GM19467 (cell line): Measurements from ENCODE around the gene GBA2.

Experiments used
- ATAC-seq: cut with Tn5 transposase; IDR thresholded peaks from one replicate; pipeline ENCODE4 v1.9.1; 2021; ENCODE audit warnings: mild to moderate bottlenecking, moderate library complexity; ENCODE audit not compliant: unreplicated experiment

GBA2 gene

DNA sequence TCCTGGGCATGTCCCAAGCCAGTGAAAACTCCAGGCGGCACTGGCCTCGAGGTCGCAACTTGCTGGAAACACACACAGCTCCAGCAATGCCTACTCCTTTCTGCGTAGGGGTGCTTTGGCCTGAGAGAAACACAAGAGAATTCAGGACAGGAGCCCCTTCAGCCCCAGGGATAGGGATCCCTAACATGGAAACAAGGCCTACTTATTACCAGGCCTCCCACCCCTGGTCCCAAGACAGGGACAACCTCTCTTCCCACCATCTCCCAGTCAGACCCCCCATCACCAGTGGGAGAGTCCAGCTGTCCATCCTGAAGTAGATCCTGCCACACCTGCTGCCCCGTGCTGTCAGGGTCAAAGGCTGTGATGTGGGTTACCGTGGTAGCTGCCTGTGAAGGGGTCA lies 8.8 kb downstream of the GBA2 start:
- no peak for ATAC-seq

DNA sequence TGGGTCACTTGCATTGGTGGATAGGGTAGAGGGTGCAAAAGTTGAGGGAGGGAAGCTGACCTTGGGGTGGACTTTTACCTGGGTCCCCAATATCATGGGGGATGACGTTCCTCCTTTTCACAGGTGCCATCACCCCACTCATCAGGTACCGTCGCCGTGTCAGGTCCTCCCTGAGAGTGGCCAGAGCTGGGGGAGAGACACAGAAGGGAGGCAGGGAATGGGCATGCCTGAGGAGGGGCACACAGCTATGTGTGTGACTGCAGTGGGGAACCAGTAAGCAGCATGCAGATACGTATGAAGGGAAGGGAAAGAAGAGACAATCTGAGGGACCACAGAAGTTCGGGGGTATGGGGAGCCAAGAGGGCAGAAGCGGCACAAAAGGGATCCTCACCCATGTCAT lies 10.1 kb downstream of the GBA2 start:
- no peak for ATAC-seq

DNA sequence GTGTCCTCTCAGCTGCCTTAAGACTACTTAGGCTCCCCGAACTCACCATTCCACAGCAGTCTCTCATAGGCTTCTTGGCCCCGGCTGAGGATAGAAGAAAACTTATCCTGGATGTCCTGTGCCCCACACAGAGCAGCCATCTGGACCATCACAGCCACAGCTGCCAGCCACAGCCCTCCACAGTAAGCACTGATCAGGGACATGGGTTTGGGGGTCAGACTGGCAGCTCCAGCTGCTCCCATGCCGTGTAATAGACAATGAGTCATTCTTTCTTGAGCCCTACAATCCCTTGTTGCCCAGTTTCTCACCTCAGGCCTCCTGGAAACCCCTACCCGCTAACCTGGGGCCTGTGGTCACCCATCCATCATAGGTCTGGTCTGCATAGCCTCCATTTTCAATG lies 10.8 kb downstream of the GBA2 start:
- no peak for ATAC-seq

DNA sequence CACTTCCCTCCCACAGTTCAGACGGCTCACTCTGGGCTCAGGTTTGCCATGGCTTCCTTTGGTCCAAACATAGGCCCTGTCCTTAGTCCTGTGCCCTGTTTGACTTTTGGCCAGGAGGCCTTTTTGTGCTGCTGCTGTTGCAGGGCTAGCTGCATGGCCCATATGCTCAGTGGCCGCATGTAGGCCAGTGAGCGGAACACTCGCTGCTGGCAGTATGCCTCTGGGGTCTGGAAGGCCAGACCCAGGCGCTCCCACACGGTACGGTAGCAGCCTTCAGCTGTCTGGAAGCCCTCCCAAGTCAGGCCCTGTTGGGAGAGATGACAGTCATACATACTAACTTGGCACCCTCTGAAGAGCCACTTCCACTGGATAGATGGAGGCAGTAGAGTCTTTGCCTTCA lies 11.9 kb downstream of the GBA2 start:
- ATAC-seq: no peak

DNA sequence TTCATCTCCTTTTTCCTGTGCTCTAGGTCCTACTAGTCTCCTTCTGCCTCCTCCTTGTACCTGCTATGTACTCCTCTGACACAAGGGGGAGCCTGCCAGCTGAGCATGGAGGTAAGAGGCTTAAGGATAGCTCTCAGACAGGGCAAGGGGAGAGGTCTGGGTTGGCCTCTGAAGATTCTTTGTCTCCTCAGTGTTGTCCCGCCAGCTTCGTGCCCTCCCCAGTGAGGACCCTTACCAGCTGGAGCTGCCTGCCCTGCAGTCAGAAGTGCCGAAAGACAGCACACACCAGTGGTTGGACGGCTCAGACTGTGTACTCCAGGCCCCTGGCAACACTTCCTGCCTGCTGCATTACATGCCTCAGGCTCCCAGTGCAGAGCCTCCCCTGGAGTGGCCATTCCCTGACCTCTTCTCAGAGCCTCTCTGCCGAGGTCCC lies 12.8 kb downstream of the GBA2 start:
- ATAC-seq: no peak

DNA sequence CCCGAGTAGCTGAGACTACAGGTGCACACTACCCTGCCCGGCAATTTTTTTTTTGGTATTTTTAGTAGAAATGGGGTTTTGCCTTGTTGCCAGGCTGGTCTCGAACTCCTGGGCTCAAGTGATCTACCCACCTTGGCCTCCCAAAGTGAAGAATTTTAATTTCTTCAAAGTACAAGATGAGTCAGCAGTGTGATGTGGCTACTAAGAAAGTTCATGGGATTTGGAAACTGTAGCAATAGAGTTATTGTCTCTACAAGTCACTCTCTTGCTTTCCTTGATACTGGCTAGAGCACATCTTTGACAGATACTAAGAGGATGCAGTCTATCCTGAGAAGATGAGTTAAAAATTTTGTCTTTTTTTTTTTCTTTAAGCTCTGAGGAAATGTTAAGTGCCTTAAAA lies 14.9 kb downstream of the GBA2 start:
- ATAC-seq: no peak

DNA sequence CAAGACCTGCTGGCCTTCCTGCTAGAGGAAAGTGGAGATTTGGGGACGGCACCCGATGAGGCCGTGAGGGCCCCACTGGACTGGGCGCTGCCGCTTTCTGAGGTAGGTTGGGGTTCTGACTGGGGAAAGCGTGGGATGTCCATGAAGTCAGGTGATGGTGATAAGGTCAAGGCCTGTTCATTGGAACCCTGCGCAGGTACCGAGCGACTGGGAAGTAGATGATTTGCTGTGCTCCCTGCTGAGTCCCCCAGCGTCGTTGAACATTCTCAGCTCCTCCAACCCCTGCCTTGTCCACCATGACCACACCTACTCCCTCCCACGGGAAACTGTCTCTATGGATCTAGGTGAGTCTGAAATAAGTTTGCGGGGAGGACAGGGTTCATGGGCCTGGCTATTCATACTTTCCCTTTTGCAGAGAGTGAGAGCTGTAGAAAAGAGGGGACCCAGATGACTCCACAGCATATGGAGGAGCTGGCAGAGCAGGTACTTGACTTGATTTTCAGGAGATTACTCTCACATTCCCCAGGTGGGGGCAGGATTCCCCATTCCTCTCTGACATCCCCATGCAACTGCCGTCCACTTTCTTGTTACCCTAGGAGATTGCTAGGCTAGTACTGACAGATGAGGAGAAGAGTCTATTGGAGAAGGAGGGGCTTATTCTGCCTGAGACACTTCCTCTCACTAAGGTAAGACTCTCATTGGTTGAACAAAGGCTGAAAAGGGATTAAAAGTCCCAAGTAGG lies 16.1 kb downstream of the GBA2 start:
- ATAC-seq: no peak

DNA sequence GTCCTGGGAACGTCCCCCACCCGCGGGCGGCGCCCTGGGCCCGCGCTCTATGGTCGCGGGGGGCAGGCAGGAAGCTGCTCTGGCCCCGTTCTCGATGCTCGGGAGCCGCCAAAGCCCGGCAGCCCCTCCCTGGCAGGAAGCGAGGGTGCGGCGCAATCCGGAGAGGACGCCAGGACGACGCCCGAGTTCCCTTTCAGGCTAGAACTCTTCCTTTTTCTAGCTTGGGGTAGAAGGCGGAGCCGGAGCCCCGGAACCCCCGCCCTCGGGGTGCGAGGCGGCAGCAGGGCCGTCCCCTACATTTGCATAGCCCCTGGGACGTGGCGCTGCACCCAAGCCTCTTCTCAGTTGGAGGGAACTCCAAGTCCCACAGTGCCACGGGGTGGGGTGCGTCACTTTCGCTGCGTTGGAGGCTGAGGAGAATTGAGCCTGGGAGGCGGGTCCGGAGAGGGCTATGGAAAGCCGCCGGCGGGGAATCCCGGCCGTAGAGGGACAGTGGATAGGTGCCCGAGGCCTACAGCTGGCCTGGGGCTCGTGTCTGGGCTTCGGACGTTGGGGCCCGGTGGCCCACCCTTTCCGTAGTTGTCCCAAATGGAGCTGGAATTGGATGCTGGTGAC lies 16.7 kb downstream of the GBA2 start, which contains the start of the genes CREB3 and TLN1:
Gene CREB3 (plus strand): TSS at position 482 of the 615 bp plus-strand sequence. CDS start 107 bp downstream, at position 589.
Gene TLN1 (minus strand): TSS at position 11 of the 615 bp plus-strand sequence. CDS start 6,501 bp downstream, outside the sequence.
- peak; percentile 78 for ATAC-seq

DNA sequence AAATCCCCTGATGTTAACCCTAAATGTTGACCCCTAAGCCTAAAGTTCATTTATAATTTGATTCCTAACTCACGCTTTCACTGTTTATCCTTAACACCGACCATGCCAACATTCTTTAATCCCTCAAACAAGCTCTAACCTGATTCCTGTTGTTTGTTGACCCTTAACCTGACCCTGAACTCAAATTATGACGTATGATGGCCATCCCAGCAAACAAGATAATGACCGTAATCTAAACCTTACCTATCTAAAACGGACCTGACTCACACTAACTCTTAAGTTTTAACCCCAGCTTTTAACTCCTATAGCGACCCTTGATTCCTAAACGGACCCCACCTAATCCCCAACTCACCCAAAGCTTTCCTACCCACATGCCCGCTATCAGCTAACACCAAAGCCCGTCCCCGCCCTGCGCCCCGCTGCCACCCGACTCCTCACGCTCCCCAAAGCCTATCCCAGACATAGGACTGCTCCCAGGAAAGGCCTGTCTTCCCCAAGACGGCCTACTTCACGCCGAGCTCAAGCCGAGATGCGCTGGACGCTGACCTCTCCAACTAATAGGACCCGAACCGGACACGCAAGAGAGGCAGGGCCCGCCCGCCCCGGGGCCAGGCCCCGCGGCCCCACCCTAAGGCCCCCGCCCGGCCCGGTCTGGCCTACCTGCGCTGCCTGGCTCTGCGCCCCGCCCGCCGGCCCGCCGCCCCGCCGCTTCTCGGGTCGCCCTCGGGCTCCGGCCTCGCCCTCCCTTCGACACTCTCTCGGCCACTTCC lies 17.4 kb downstream of the GBA2 start:
- ATAC-seq: no peak

DNA sequence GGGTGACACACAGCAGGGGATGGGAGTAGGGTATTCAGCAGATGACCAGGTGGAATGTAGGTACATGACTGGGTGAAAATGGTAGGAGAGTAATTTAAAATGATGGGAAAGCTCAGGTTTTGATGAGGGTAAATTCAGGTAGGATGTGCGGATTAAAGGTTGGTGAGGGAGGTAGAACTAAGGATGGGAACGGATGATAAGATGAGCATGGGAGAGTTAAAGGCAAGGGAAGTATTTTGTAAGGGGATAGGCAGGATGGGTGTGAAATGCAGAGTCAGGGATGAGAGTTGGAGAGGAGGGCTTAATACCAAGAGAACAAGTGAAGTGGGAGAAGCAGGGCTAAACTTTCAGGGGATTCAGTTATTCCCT lies 18.6 kb downstream of the GBA2 start:
- ATAC-seq: no peak

DNA sequence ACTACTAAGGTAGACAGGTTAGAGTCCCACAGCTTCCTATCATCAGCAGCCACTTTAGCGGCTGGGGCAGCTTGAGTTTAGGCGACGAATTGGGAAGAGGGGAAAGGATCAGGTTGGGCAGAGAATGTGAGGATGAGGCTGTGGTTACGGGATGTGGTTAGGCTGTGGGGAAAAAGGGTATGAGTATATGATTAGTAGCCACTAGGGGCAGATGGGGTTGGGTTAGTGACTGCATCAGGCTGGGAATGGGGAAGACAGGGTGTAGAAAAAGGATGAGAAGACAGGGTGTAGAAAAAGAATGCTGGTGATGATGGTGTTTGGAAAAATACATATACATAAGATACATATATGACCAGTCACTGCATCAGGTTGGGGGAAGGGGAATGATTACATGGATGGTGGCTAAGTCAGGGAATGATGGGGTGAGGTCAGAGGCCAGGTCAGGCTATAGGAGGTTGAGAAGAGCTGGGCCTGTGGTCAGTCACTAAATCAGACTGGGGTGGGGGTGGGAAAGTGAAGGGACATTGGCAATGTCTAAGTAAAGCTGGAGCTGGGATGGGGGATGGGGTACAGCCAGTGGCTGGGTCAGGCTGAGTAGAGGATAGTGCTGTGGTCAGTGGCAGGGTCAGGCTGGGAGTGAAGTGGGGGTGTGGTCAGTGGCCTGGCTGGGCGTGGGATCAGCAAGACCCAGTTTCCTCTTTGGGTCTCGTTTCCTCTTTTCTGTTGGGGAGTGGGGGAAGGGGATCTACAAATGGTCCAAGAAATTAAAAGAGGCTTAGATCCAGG lies 19.1 kb downstream of the GBA2 start:
- ATAC-seq: no peak

DNA sequence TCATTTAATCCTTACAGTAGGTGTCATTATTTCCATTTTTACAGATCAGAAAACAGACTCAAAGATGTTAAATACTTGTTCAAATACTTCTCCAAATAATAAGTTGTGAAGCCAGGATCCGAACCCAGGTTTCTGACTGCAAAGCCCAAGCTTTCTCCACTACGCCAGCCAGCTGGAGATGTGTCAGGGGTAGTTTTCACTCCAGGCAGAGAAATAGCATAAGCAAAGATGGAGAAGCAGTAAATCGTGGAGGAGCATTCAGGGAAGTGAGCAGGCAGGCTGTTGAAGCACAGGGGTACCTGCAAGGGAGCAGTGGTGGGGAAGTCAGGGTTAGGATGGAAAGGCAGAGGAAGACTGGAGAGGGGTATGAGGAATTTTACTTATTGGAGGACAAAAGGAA lies 19.9 kb downstream of the GBA2 start:
- ATAC-seq: no peak

DNA sequence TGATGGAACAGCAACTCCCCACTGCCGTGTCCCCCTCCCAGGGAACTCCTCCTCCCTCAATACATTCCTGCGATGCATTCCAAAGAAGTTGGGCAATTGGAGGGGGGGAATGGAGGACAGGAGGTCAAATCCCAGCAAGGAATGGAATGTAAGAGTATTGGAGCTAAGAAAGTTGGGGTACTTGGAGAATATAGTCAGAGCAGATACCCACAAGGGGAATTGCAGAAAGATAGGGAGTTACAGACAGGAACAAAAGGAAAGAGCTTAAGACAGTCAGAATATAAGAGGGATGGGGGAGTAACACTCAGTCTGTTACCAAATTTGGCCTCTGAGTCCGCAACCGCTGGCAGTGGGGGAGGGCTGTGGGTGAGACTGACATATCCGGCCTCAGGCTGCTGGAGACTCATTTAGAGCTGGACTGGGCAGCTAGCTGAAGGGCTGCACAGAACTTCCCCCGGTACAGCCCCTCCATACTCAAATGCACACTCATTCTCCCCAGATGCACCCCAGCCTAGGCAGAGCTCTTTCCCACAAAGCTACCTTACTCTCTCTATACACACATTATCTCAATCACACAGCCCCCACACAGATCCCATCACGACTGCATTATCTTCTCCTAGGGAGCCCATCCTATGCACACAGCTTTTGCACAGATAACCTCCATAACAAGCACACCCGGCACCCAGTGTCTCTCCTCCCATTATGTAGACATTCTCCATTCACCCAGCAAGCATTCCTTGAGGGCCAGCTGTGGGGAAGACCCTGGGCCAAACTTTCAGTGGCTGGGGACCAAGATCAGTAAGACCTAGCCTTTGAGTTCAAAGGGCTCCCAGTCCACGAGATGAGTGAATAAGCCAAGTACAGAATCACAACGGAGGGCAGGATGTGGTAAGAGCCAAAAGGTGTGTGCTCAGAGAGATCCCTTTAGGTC lies 20.7 kb downstream of the GBA2 start:
- no peak for ATAC-seq

DNA sequence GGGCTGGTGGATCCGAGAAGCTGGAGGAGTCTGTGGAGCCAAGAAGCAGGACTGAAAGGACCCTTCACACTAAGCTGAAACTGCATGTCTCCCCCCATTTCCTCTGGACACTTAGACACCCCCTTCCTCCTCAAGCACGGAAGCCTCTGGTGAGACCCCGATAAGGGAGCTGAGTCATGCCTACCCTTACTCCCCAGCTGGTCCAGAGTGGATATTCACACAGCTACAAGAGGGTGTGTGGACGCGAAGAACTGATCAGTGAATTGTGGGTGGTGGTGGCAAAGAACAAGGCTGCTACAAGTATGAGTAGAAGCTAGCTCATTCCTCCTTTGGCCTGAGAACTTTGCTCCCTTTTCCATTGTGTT lies 21.4 kb downstream of the GBA2 start:
- no peak for ATAC-seq

DNA sequence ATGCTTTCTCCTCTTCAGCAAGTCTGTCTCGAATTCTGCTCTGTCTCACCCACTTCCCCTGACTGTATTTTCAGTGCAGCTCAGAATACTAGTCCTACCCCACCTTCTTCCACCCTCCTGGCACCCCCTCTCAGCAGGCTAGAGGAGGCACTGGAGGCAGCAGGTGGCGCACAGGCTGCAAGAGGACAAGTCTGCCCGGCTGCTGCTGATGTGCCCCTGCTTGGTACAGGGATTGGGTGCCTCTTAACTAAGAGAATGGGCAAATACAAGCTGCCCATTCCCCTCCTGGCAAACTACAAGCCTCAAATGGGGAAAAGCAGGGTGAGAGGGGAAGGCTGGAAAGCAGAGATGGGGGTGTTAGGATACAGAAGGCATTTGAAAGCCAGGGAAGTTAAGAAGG lies 22.1 kb downstream of the GBA2 start:
- no peak for ATAC-seq

DNA sequence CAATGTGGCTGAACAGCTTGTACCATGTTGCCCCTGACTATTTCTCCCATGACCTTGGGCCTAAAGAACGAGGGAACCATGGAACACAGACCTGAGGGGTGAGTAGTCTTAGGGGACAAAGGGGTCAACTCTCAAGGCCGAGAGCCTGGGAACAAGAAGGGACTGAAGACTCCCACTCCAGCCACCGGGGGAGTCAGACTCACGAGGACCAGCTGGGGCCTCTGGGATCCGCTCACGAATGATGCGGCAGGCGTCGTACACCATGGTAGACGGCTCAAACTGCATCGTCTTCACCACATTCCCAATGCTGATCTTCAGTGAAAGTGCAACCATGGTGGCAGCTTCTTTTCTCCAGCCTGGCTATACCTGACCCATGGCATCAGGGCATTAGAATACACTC lies 23.7 kb downstream of the GBA2 start:
- no peak for ATAC-seq

DNA sequence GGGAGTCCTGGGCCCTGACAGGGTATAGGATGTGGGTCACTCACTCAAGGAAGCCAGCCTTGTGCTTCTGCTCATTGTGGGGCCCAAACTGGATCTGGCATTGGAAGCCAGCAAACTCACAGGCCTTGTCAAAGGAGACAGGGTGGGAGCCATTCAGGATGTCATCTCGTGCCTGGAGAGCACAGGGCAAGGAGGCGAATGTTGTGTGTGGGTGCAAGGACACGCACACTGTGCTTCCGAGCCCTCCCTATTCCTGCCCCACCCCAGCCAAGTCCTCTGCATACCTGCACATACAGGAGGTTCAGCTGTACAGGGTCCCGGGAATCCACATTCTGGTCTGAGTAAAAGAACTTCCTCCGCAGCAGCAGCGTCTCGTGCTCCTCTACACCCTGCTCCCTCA lies 25.1 kb downstream of the GBA2 start:
- ATAC-seq: no peak

DNA sequence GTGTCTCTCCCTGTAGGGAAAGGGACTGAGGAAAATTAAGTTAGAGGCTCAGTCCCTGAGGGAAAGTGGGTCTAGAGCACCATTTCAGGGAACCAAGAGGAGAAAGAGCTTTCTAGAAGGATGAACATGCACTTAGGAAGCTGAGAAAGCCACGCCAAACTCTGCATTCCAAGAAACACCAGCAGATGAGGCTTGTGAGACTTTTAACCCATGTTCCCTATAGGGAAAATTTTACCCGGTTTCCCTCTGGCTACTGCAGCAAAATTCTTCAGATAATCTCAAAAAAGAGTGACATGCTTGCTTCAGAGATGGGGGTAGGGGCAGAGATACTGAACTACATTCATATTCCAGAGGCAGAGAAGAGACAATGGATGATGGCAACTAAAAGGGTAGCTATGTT lies 25.6 kb downstream of the GBA2 start:
- no peak for ATAC-seq

DNA sequence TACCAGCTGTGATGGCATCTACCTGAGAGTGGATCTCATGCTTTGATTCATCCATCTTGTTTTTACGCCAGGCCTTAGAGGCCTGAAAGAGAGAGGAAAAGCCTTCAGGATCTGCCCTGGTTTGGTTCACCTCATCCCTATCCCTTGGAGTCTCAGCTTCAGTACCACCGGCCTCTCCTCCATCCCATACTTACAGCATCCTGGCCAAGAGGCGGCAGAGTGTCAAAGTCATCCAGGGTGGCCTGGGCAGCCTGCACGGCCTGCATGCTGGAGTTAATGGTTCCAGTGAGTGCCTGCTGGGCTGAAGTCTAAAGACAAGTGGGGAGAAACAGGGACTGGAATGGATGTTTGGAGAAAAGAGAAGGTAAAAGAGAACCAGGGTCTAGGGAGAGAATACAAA lies 29.5 kb downstream of the GBA2 start:
- ATAC-seq: no peak
